HG03060 (cell line): Measurements from ENCODE around the gene DDR1.

Experiments used
- ATAC-seq: cut with Tn5 transposase; IDR thresholded peaks from one replicate; pipeline ENCODE4 v1.9.1; 2021; ENCODE audit warnings: low read depth, moderate number of reproducible peaks; ENCODE audit not compliant: unreplicated experiment

The DDR1 gene

GRCh38 chr6:30883685-30884520 is at the start of gene DDR1:
Gene DDR1 (plus strand): TSS chr6:30884519. CDS start chr6:30888730, 4,211 bp downstream.
- no peak for ATAC-seq

- ATAC-seq: no peak
These were observed 49.7 kb upstream of the DDR1 start for GRCh38 chr6:30834646-30835045.

GRCh38 chr6:30835576-30835975 is 48.7 kb upstream of the DDR1 start:
- no peak for ATAC-seq

- ATAC-seq: no peak
These were observed 47.9 kb upstream of the DDR1 start for GRCh38 chr6:30836431-30836866.

- ATAC-seq: no peak
These were observed 47.4 kb upstream of the DDR1 start for GRCh38 chr6:30836957-30837356.

GRCh38 chr6:30837432-30837831 is 46.9 kb upstream of the DDR1 start:
- no peak for ATAC-seq

GRCh38 chr6:30837870-30838269 is 46.4 kb upstream of the DDR1 start:
- ATAC-seq: no peak

GRCh38 chr6:30839671-30840070 is 44.6 kb upstream of the DDR1 start:
- no peak for ATAC-seq

- ATAC-seq: no peak
These were observed 44.0 kb upstream of the DDR1 start for GRCh38 chr6:30840084-30840934.

- no peak for ATAC-seq
These were observed 43.2 kb upstream of the DDR1 start for GRCh38 chr6:30840935-30841643.

- no peak for ATAC-seq
These were observed 42.4 kb upstream of the DDR1 start for GRCh38 chr6:30841644-30842504.

- no peak for ATAC-seq
These were observed 41.3 kb upstream of the DDR1 start for GRCh38 chr6:30842754-30843610.

- ATAC-seq: no peak
These were observed 40.7 kb upstream of the DDR1 start for GRCh38 chr6:30843611-30843998.

GRCh38 chr6:30844118-30844535 is 40.2 kb upstream of the DDR1 start:
- no peak for ATAC-seq

GRCh38 chr6:30845183-30845582 is 39.1 kb upstream of the DDR1 start:
- no peak for ATAC-seq

- no peak for ATAC-seq
These were observed 36.8 kb upstream of the DDR1 start for GRCh38 chr6:30847421-30847970.

GRCh38 chr6:30847971-30848436 is 36.3 kb upstream of the DDR1 start:
- ATAC-seq: no peak

GRCh38 chr6:30849903-30850651 is 34.2 kb upstream of the DDR1 start:
- no peak for ATAC-seq
